NCI-H748 (cell line): Measurements from ENCODE around the gene REELD1.

ENCODE experiments used
- DNase-seq: peaks from one replicate; lab custom pipeline; 2025; ENCODE audit not compliant: unreplicated experiment; lab: John Stamatoyannopoulos, UW

REELD1 gene

GRCh38 chr4:146265950-146266490 lies 51.7 kb downstream of the REELD1 start:
- no peak for DNase-seq

- no peak for DNase-seq
Measured at GRCh38 chr4:146267826-146268225, 53.5 kb downstream of the REELD1 start.

GRCh38 chr4:146269228-146269653 lies 54.9 kb downstream of the REELD1 start:
- DNase-seq: no peak

- no peak for DNase-seq
Measured at GRCh38 chr4:146271466-146271865, 57.1 kb downstream of the REELD1 start.

GRCh38 chr4:146273204-146273901 lies 59.0 kb downstream of the REELD1 start:
- no peak for DNase-seq

GRCh38 chr4:146274774-146275173 lies 60.4 kb downstream of the REELD1 start:
- DNase-seq: no peak

- no peak for DNase-seq
Measured at GRCh38 chr4:146275370-146275769, 61.0 kb downstream of the REELD1 start.

GRCh38 chr4:146278986-146279385 lies 64.6 kb downstream of the REELD1 start:
- no peak for DNase-seq
